ENCODE results near the gene GTPBP1.

Gene GTPBP1

GRCh38 chr22:38777087-38777671, 71.4 kb downstream of the GTPBP1 start:
- H3K4me3 ChIP-seq (ENCODE audit: low read length), result no peak overlapping the region
- TF ChIP-seq CTCF (conservative IDR thresholded peaks at IDR 0.05; ENCODE audit: low read length), result no peak
- DNase-seq (ENCODE audit: low read depth), result no peak

GRCh38 chr22:38781033-38781432, 75.3 kb downstream of the GTPBP1 start:
- DNase-seq (ENCODE audit: low read depth), result no peak
- no peak overlapping the region for H3K4me3 ChIP-seq (ENCODE audit: low read length)
- TF ChIP-seq CTCF (conservative IDR thresholded peaks at IDR 0.05; ENCODE audit: low read length), result no peak

- peak; percentile 49 for DNase-seq (ENCODE audit: low read depth)
- no peak for TF ChIP-seq CTCF (conservative IDR thresholded peaks at IDR 0.05; ENCODE audit: low read length)
- no peak overlapping the region for H3K4me3 ChIP-seq (ENCODE audit: low read length)
Measured at GRCh38 chr22:38782402-38783094, 76.8 kb downstream of the GTPBP1 start.

Data from AG10803 (cell line).